ENCODE results near the gene MYL12B.

The MYL12B gene

DNA sequence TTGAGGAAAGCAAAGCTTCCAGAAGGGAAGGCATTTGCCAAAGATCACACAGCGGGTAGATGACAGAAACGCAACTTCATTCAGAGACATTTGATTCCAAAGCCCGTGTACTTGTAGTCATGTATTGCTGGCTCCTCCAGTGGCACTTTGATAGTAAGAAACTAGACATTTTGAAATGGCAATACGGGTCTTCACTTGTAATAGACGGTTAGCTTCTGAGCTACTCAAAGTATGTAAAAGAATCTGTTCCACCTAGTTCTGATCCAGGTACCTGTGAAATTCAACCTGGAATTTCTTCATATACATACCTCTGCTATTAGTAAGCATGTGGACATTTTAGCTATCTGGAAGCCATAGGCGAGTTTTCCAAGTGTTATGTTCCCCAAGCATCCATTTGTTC lies 40.4 kb upstream of the MYL12B start:
- TF ChIP-seq TAF1 (IDR thresholded peaks at IDR 0.05; ENCODE audit: borderline replicate concordance, low read depth, low read length) (no peak), POLR2A (IDR thresholded peaks at IDR 0.05; ENCODE audit: low read depth, low read length) (no peak), POLR2AphosphoS5 (IDR thresholded peaks at IDR 0.05; ENCODE audit: low read depth, low read length) (no peak)
- FAIRE-seq (no peak), DNase-seq (ENCODE audit: insufficient read length) (no peak)

DNA sequence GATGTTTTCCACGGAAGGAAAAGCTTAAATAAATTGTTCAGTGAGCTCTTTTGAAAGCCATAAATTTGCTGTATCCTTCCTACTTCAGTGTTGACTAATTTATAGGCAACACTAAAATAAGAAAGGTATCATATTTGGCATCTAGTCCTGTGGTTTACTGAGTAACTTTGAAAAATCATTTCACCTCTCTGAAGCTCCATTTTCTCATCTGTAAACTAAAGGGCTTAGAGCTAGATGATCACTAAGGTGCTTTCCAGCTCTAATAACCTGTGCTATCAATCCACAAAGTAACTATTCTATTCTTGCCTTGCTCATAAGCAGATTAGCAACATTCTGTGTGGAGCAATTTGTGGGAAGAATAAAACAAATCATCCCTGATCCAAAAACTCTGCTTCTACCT lies 38.6 kb upstream of the MYL12B start:
- TF ChIP-seq POLR2AphosphoS5 (IDR thresholded peaks at IDR 0.05; ENCODE audit: low read depth, low read length) (no peak), POLR2A (IDR thresholded peaks at IDR 0.05; ENCODE audit: low read depth, low read length) (no peak), TAF1 (IDR thresholded peaks at IDR 0.05; ENCODE audit: borderline replicate concordance, low read depth, low read length) (no peak)
- FAIRE-seq, result no peak
- DNase-seq (ENCODE audit: insufficient read length), result no peak

DNA sequence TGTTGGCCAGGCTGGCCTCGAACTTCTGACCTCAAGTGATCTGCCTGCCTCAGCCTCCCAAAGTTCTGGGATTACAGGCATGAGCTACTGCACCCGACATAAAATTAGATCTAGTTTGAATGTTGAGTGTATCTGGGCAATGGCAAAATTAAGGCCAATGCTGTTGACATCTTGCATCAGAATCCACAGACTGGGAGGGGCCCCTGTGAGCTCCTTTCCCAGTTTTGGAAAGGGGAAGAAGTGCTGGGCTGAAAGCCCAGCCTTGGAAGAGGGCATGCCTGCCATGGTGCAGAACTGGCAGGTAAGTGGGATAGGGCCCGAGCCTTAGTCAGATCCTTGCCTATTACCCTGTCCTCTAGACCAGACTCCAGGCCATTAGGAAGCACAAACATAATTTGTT lies 37.7 kb upstream of the MYL12B start:
- TF ChIP-seq POLR2AphosphoS5 (IDR thresholded peaks at IDR 0.05; ENCODE audit: low read depth, low read length) (no peak), TAF1 (IDR thresholded peaks at IDR 0.05; ENCODE audit: borderline replicate concordance, low read depth, low read length) (no peak)
- DNase-seq (ENCODE audit: insufficient read length), result no peak
- no peak for FAIRE-seq

DNA sequence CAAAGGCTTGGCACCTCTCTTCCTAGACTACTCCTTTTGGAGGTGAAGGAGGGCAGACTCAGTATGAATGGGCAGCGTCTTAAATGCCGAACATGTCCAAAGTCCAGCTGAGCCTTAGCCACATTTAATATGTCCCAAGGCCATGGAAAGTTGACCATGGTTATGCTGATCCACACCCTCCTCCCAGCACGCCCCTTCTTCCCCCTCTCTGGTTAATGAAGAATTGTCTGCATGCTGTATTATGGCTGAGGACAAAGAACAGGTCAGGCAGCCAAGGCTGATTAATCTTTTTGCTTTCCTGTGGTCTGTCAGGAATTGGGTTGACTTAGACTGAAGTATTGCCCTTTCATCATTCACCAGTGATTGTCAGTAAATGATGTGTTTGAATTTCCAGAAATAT lies 36.3 kb upstream of the MYL12B start:
- FAIRE-seq, result no peak
- TF ChIP-seq POLR2A (IDR thresholded peaks at IDR 0.05; ENCODE audit: low read depth, low read length) (no peak), POLR2AphosphoS5 (IDR thresholded peaks at IDR 0.05; ENCODE audit: low read depth, low read length) (no peak), TAF1 (IDR thresholded peaks at IDR 0.05; ENCODE audit: borderline replicate concordance, low read depth, low read length) (no peak)
- DNase-seq (ENCODE audit: insufficient read length), result no peak

DNA sequence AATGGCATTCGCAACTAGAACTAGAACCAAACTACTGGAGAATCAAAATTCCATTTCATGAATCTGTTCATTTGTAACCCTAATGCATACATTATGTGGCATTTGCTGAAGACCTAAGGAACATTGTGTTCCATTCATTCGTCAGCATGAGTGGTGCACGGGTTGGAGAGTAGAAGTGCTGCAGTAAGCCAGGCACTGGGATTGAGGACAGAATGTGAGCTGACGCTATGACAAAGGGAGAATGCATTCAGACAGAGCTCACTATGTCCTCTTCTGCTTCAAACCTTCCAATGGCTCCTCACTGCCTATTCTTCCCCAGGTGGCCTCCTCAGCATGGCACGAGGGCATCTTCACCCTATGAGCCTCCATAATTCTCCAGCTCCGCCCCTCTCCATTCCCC lies 35.9 kb upstream of the MYL12B start:
- TF ChIP-seq TAF1 (IDR thresholded peaks at IDR 0.05; ENCODE audit: borderline replicate concordance, low read depth, low read length) (no peak), POLR2AphosphoS5 (IDR thresholded peaks at IDR 0.05; ENCODE audit: low read depth, low read length) (no peak), POLR2A (IDR thresholded peaks at IDR 0.05; ENCODE audit: low read depth, low read length) (no peak)
- FAIRE-seq (no peak), DNase-seq (ENCODE audit: insufficient read length) (no peak)

DNA sequence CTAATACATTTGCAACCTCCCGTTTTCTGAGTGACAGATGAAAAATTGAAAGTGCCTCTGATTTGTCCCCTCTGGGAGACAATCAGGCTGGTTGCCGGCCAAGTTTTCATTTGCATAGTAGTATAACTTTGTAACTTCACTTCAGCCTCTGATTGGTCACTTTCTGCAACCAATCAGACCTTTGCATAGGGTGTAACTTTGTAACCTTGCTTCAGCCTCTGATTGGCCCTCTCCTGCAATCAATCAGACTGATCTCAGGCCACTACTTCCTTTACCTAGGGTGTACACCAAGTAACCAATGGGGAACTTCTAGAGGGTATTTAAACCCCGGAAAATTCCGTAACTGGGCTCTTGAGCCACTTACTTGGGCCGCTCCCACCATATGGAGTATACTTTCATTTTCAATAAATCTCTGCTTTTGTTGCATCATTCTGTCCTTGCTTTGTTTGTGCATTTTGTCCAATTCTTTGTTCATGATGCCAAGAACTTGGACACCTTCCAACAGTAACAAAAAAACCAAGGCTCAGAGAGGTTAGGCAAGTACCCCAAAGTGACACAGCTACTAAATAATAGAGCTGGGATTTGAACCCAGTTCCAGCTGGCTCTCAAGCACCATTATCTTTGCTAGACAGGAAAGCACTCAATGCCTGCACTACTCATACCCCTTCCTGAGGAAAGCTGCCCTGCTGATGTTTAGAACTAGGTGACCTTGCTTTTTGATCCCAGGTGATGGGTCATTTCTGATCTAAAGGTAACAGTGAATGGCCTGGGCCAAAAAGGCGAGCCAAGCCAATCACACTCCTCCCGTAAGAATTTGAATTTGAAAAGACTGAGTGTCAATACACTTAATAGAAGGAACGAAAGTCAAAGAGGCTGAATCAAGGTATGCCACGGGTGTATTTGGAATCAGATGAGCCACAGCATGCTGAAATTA lies 31.3 kb upstream of the MYL12B start:
- FAIRE-seq (no peak), DNase-seq (ENCODE audit: insufficient read length) (no peak)
- TF ChIP-seq POLR2AphosphoS5 (IDR thresholded peaks at IDR 0.05; ENCODE audit: low read depth, low read length), result no peak
- TF ChIP-seq POLR2A (IDR thresholded peaks at IDR 0.05; ENCODE audit: low read depth, low read length), result no peak
- no peak for TF ChIP-seq TAF1 (IDR thresholded peaks at IDR 0.05; ENCODE audit: borderline replicate concordance, low read depth, low read length)

DNA sequence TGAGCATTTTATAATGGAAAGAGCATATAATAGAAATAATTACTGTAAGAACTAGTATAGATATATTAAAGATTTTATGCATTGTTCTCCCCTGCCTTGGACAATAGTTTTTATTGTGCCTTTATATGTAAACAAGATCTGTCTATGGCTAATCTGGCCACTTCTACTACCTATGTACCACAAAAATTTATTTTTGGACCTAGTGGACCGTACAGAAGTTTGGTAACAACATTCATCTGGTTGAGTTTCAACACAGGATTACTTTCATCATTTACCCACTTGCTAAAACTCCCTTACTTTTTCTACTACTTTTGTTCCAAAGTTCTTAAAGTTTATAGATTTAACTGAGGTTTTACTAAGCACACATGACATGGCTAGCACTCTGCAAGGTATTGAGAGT lies 28.9 kb upstream of the MYL12B start:
- no peak for DNase-seq (ENCODE audit: insufficient read length)
- FAIRE-seq, result no peak
- TF ChIP-seq TAF1 (IDR thresholded peaks at IDR 0.05; ENCODE audit: borderline replicate concordance, low read depth, low read length) (no peak), POLR2A (IDR thresholded peaks at IDR 0.05; ENCODE audit: low read depth, low read length) (no peak), POLR2AphosphoS5 (IDR thresholded peaks at IDR 0.05; ENCODE audit: low read depth, low read length) (no peak)

DNA sequence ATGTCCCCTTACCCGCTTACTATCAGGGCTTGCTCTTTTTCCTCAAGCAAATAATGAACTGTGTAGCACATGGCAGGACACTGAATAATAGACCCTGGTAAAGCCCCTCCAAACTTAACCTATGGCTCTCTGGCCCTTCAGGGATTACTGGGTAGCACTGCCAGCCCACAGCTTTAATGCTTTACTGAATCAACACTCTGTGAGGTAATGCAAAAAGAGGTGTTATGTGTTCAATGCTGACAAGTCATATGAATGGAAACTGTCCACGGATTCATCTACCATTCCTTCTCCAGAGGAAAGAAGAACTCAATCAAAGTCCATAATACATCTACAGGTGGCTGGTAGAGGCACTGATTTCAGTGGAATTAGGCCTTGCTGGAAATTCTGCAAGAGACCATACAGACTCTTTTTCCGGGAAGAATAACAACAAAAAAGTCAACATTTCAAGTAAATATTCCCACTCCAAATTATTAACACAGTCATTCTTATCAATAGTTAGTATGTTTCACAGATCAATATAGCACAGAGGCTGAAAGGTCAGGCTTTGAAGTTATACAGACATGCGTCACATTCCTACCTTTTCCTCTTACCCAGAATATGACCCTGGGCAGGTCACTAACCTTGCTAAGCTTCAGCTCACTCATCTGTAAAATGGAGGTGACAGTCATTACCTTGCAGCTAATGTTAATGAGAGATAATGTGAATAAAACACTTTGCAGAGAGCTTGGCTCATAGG lies 28.3 kb upstream of the MYL12B start:
- TF ChIP-seq POLR2AphosphoS5 (IDR thresholded peaks at IDR 0.05; ENCODE audit: low read depth, low read length) (no peak), POLR2A (IDR thresholded peaks at IDR 0.05; ENCODE audit: low read depth, low read length) (no peak), TAF1 (IDR thresholded peaks at IDR 0.05; ENCODE audit: borderline replicate concordance, low read depth, low read length) (no peak)
- DNase-seq (ENCODE audit: insufficient read length), result no peak
- FAIRE-seq, result no peak

DNA sequence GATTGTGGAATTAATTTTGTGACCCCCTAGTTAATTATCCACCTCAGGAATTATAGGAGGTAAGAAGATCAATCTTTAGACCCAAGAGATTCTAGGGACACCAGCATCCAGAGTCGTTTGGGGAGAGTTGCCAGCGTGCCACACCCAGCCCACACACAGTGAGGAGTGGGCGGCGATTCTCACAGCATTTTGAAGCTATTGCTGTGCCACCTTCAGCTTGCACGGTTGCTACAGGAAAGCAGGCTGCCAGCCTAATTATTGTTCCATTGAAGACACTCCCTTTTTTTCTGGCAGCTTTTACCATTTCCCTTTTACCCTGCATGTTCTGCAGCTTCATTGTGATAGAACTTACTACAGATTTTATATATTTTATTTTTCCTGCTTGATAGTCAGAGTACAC lies 27.5 kb upstream of the MYL12B start:
- no peak for TF ChIP-seq POLR2AphosphoS5 (IDR thresholded peaks at IDR 0.05; ENCODE audit: low read depth, low read length)
- TF ChIP-seq TAF1 (IDR thresholded peaks at IDR 0.05; ENCODE audit: borderline replicate concordance, low read depth, low read length), result no peak
- no peak for TF ChIP-seq POLR2A (IDR thresholded peaks at IDR 0.05; ENCODE audit: low read depth, low read length)
- FAIRE-seq, result no peak

DNA sequence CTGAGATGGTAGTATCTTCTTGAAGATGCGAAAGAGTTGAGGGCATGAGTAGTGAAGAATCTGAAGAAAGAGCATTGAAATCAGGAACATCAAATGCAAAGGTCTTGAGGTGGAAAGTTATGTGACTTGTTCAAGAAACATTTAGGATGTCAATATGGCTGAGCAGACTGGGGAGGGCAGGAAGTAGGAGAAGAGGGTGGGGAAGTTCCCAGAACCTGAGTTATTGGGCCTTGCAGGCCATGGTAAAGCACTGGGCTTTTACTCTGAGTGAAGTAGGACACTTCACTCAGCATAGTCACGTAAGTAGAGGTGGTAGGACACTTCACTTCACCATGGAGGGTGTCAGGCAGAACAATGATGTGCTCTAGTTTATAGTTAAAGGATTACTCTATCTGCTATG lies 26.1 kb upstream of the MYL12B start:
- no peak for FAIRE-seq
- no peak for TF ChIP-seq TAF1 (IDR thresholded peaks at IDR 0.05; ENCODE audit: borderline replicate concordance, low read depth, low read length)
- TF ChIP-seq POLR2AphosphoS5 (IDR thresholded peaks at IDR 0.05; ENCODE audit: low read depth, low read length), result no peak
- TF ChIP-seq POLR2A (IDR thresholded peaks at IDR 0.05; ENCODE audit: low read depth, low read length), result no peak
- no peak for DNase-seq (ENCODE audit: insufficient read length)

More for the DNA sequence above, 27.5 kb upstream of the MYL12B start:
- DNase-seq (ENCODE audit: insufficient read length), result no peak

DNA sequence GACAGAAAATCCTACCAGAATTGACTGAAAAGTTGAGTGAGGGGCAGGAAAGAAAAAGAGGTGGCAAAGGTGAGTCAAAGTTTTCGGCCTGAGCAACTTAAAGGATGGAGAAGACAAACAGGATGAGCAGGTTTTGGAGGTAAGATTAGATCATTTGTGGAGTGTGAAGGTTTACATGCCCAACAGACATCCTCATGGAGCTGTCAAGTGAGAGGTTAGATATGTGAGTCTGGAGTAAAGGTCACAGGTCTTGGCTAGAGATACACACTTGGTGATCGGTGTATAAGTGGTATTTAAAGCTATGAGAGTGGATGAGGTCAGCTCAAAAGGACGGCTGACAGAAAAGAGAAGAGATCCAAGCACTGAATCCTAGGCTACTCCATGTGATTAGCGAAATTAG lies 25.5 kb upstream of the MYL12B start:
- TF ChIP-seq POLR2A (IDR thresholded peaks at IDR 0.05; ENCODE audit: low read depth, low read length), result no peak
- no peak for TF ChIP-seq POLR2AphosphoS5 (IDR thresholded peaks at IDR 0.05; ENCODE audit: low read depth, low read length)
- TF ChIP-seq TAF1 (IDR thresholded peaks at IDR 0.05; ENCODE audit: borderline replicate concordance, low read depth, low read length), result no peak
- DNase-seq (ENCODE audit: insufficient read length) (no peak), FAIRE-seq (no peak)

DNA sequence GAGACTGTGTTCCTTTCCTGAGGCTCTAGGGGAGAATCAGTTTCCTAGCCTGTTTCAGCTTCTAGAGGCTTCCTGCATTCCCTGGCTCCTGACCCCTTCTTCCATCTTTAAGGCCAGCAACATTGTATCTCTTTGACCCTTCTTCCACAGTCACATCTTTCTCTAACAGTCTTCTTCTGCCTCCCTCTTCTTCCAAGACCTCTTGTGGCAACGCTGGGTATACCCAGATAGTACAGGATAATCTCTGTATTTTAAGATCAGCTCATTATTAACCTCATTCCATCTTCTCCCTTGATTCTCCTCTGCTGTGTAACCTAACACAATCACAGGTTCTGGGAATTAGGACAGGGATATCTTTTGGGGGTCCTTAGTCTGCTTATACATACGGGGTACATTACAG lies 23.2 kb upstream of the MYL12B start:
- DNase-seq (ENCODE audit: insufficient read length), result no peak
- TF ChIP-seq TAF1 (IDR thresholded peaks at IDR 0.05; ENCODE audit: borderline replicate concordance, low read depth, low read length) (no peak), POLR2A (IDR thresholded peaks at IDR 0.05; ENCODE audit: low read depth, low read length) (no peak), POLR2AphosphoS5 (IDR thresholded peaks at IDR 0.05; ENCODE audit: low read depth, low read length) (no peak)
- FAIRE-seq, result no peak

Data from GM12892 (cell line).